H1 (cell line): Measurements from ENCODE around the gene AP4M1.

ENCODE experiments used
- CTCF ChIP-seq, 3 experiments: IDR thresholded peaks; 1 replicate in 2 of 3; 2 replicates in 1 of 3; pipeline versions ENCODE4 v1.5.1 to v1.6.1; 2011; ENCODE audit warnings: low read length in 3 of 3, mild to moderate bottlenecking in 3 of 3, inconsistent platforms in 2 of 3, low read depth in 1 of 3, moderate library complexity in 1 of 3; ENCODE audit not compliant: insufficient read depth in 1 of 3; ENCODE audit errors: control extremely low read depth in 1 of 3
- HDAC6 ChIP-seq: IDR thresholded peaks from one replicate; pipeline ENCODE4 v1.7.1; 2012; ENCODE audit warnings: low read depth, mild to moderate bottlenecking, inconsistent platforms, low read length, moderate library complexity
- POLR2A ChIP-seq, 2 experiments: IDR thresholded peaks; 1 replicate in 1 of 2; 2 replicates in 1 of 2; pipeline ENCODE4 v1.6.1; 2011; ENCODE audit warnings: low read depth in 2 of 2, low read length in 2 of 2, mild to moderate bottlenecking in 2 of 2; ENCODE audit errors: control extremely low read depth in 1 of 2
- ZNF274 ChIP-seq: IDR thresholded peaks from 2 replicates; pipeline ENCODE4 v1.7.0; 2012; ENCODE audit warnings: low read length, borderline replicate concordance; ENCODE audit errors: extremely low read depth

GRCh38 chr7:100100420-100101015 lies 925 bp upstream of the AP4M1 start:
- no peak for TF ChIP-seq ZNF274
- peak in 1 of 2 experiments; percentile 61; a peak in 2 of 3 replicates for TF ChIP-seq POLR2A (IDR thresholded peaks at IDR 0.05; ENCODE audit: control extremely low read depth in 1 of 2, low read depth in 2 of 2, low read length in 2 of 2)
- no peak for TF ChIP-seq HDAC6
- TF ChIP-seq CTCF (IDR thresholded peaks at IDR 0.05; ENCODE audit: control extremely low read depth in 1 of 3, insufficient read depth in 1 of 3, low read depth in 1 of 3, low read length in 3 of 3) = no peak
